BLaER1 treated with 17β-estradiol and CSF1 and Interleukin-3, amounts not matched to agents 10 nM and 100 nM (cell line): ENCODE measurements around the gene PBXIP1.
A peak's percentile ranks its signal among the peaks of the same experiment; 100 is the strongest.

Source experiments
- H3K27ac ChIP-seq, 11 experiments: shearing (Covaris generic); formaldehyde crosslinking; 2 replicates each; pipeline ENCODE4 v1.8.1; 2022
- H3K27me3 ChIP-seq, 11 experiments: shearing (Covaris generic); formaldehyde crosslinking; 2 replicates each; pipeline ENCODE4 v1.8.1; 2022
- H3K36me3 ChIP-seq, 11 experiments: shearing (Covaris generic); formaldehyde crosslinking; 2 replicates each; pipeline ENCODE4 v1.8.1; 2022
- H3K4me1 ChIP-seq, 10 experiments: shearing (Covaris generic); formaldehyde crosslinking; 2 replicates each; pipeline ENCODE4 v1.8.1; 2022
- H3K4me2 ChIP-seq, 11 experiments: shearing (Covaris generic); formaldehyde crosslinking; 2 replicates each; pipeline ENCODE4 v1.8.1; 2022
- H3K4me3 ChIP-seq, 10 experiments: shearing (Covaris generic); formaldehyde crosslinking; 2 replicates each; pipeline ENCODE4 v1.8.1; 2022
- H3K9ac ChIP-seq, 11 experiments: shearing (Covaris generic); formaldehyde crosslinking; 2 replicates each; pipeline ENCODE4 v1.8.1; 2022
- H3K9me3 ChIP-seq, 11 experiments: shearing (Covaris generic); formaldehyde crosslinking; replicated peaks in 1 of 11; 2 replicates each; pipeline ENCODE4 v1.8.1; 2022
- H4K20me1 ChIP-seq, 11 experiments: shearing (Covaris generic); formaldehyde crosslinking; 2 replicates each; pipeline ENCODE4 v1.8.1; 2022
- Cebpa-rat ChIP-seq, 11 experiments: shearing (Covaris generic); IDR thresholded peaks; 2 replicates each; pipeline ENCODE4 v1.8.1; 2022

Gene PBXIP1

DNA sequence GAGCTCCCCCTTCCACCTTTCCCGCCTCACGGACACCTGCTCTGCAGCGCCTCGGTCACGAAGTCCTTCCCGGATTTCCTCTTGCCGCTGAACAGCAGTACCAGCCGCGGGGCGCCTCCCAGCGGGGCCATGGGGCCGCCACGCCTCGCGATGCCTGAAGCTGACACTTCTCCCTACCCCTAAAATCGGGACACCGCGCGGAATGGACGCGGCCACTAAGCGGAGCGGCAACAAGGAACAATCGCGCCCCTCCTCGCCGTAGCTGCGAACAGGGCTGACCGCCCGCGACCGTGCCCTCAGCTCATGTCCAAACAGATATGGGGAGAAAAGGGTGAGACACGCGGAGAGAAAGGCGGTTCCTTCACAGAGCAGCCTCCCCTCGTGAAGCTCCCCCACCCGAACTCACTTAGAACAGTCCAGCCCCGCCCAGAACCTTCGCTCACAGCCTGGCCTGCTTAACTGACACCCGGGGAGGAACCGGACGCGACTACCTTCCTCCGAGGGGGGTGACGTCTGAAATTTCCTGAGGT, 19.3 kb downstream of the PBXIP1 start, which contains the start of gene PMVK:
Gene PMVK (minus strand): TSS at position 165 of the 530 bp plus-strand sequence. CDS start 34 bp downstream, at position 131.
- no peak for TF ChIP-seq Cebpa-rat (IDR thresholded peaks at IDR 0.05)
- Histone ChIP-seq H3K36me3 (peaks cover 0 to 9% (median 6%) of the 10 kb centered on the region in 11 experiments; a peak in 11 of 22 replicates), H3K4me1 (peaks cover 50 to 59% (median 56%) of the 10 kb centered on the region in 10 experiments), H3K27me3 (no peaks in the 10 kb centered on the region), H3K9ac (peak within 1 kb of the TSS; percentile 92 to 100 (median 97)), H3K27ac (peak within 1 kb of the TSS; percentile 96 to 100 (median 99)), H4K20me1 (no peaks in the 10 kb centered on the region), H3K9me3 (no peaks in the 10 kb centered on the region), H3K4me3 (peak within 1 kb of the TSS; percentile 64 to 76 (median 70)), H3K4me2 (peak within 1 kb of the TSS; percentile 86 to 98 (median 93))

DNA sequence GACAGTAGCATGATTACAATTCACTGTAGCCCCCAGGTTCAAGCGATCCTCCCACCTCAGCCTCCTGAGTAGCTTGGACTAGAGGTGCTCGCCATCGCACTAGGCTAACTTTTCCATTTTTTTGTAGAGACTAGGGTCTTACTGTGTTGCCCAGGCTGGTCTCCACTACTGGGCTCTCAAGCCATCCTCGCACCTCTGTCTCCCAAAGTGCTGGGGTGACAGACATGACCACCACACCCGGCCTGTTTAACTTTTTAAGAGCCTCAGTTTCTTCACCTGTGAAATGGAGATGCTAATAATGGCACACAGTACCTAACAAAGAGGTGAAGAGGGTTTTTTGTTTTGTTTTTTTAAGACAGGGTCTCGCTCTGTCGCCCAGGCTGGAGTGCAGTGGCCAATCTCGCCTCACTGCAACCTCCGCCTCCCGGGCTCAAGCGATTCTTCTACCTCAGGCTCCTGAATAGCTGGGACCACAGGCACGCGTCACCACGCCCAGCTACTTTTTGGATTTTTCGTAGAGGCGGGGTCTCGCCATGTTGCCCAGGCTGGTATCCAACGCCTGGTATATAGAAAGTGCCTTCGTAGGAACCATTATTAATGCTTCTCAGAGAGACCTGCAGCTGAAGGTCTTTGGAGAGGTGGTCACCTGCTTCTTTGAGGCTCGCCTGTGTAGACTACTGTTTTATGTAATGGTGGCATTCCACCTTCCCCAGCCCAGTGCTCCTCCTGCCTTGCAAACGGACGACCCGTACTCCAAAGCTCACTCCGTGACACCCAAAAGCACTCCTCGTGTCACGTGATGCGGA, 19.9 kb downstream of the PBXIP1 start:
- peaks cover 0 to 15% (median 7%) of the 10 kb centered on the region in 11 experiments; a peak in 13 of 22 replicates for H3K36me3 ChIP-seq
- H3K9me3 ChIP-seq: no peaks in the 10 kb centered on the region
- peak overlapping the region; percentile 92 to 100 (median 97) for H3K9ac ChIP-seq
- H3K4me3 ChIP-seq: peak overlapping the region; percentile 64 to 76 (median 70)
- peak overlapping the region; percentile 86 to 98 (median 93) for H3K4me2 ChIP-seq
- no peaks in the 10 kb centered on the region for H4K20me1 ChIP-seq
- no peaks in the 10 kb centered on the region for H3K27me3 ChIP-seq
- H3K4me1 ChIP-seq: peaks cover 44 to 59% (median 49%) of the 10 kb centered on the region in 10 experiments
- TF ChIP-seq Cebpa-rat (IDR thresholded peaks at IDR 0.05): no peak
- peak overlapping the region; percentile 96 to 100 (median 99) for H3K27ac ChIP-seq

GRCh38 chr1:154934358-154934948, 21.4 kb downstream of the PBXIP1 start:
- H3K9me3 ChIP-seq: no peaks in the 10 kb centered on the region
- no peak overlapping the region for H3K27ac ChIP-seq
- no peaks in the 10 kb centered on the region for H4K20me1 ChIP-seq
- peaks cover 4 to 27% (median 16%) of the 10 kb centered on the region in 11 experiments; a peak in 18 of 22 replicates for H3K36me3 ChIP-seq
- no peak overlapping the region for H3K4me3 ChIP-seq
- peaks cover 29 to 45% (median 34%) of the 10 kb centered on the region in 10 experiments for H3K4me1 ChIP-seq
- no peak overlapping the region for H3K9ac ChIP-seq
- TF ChIP-seq Cebpa-rat (IDR thresholded peaks at IDR 0.05): no peak
- no peak overlapping the region; a peak in 1 of 22 replicates for H3K4me2 ChIP-seq
- H3K27me3 ChIP-seq: no peaks in the 10 kb centered on the region

DNA sequence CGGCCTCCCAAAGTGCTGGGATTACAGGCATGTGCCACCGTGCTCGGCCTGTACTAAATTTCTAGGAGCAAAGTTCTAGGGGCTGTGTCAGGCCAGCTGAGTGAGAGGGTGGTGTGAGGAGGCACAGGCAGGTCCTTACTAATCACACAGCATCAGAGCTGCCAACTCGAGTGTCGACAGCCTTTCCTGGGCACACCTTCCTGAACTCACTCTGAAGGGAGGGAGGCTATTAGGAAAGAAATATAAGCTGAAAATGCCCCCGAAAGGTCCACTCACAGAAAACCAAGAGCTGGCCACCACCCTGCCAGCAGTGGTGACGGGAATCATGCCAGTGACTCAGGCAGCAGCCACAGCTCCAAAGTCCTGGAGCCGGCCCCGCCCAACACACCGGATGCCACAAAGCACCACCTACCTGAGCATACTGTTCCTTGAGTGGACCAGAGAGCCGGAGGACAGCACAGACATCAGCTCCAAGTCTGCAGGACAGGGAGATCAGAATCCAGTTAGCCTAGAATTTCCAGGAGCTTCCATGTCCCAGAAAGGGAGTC, 23.9 kb downstream of the PBXIP1 start:
- H3K27me3 ChIP-seq: no peaks in the 10 kb centered on the region
- no peak overlapping the region for H3K4me3 ChIP-seq
- H3K4me2 ChIP-seq: no peak overlapping the region
- H4K20me1 ChIP-seq: no peaks in the 10 kb centered on the region
- H3K36me3 ChIP-seq: peaks cover 18 to 50% (median 37%) of the 10 kb centered on the region in 11 experiments; a peak in 21 of 22 replicates
- H3K9ac ChIP-seq: 0 out of 22 replicates have a peak overlapping the region, but pooled peaks of 1 of the 11 experiments have one; percentile 15
- H3K4me1 ChIP-seq: peaks cover 9 to 32% (median 15%) of the 10 kb centered on the region in 10 experiments
- H3K27ac ChIP-seq: no peak overlapping the region
- no peaks in the 10 kb centered on the region for H3K9me3 ChIP-seq
- TF ChIP-seq Cebpa-rat (IDR thresholded peaks at IDR 0.05): no peak

GRCh38 chr1:154926201-154926600, 29.7 kb downstream of the PBXIP1 start:
- Histone ChIP-seq H3K4me3 (no peak overlapping the region), H3K27me3 (no peaks in the 10 kb centered on the region), H3K9ac (no peak overlapping the region), H3K9me3 (no peaks in the 10 kb centered on the region), H3K27ac (no peak overlapping the region), H3K4me2 (peak overlapping the region in 8 of 11 experiments; percentile 8 to 50 (median 35); a peak in 11 of 22 replicates), H3K4me1 (peaks cover 9 to 21% (median 12%) of the 10 kb centered on the region in 10 experiments; a peak in 19 of 20 replicates), H3K36me3 (peaks cover 58 to 96% (median 76%) of the 10 kb centered on the region in 11 experiments), H4K20me1 (no peaks in the 10 kb centered on the region)
- TF ChIP-seq Cebpa-rat (IDR thresholded peaks at IDR 0.05): no peak

GRCh38 chr1:154925335-154926170, 30.3 kb downstream of the PBXIP1 start:
- Histone ChIP-seq H3K9me3 (no peaks in the 10 kb centered on the region), H3K9ac (no peak overlapping the region), H3K4me3 (no peak overlapping the region), H3K27me3 (no peaks in the 10 kb centered on the region), H3K4me1 (peaks cover 9 to 20% (median 12%) of the 10 kb centered on the region in 10 experiments; a peak in 19 of 20 replicates), H4K20me1 (no peaks in the 10 kb centered on the region), H3K27ac (no peak overlapping the region; a peak in 1 of 22 replicates), H3K4me2 (peak overlapping the region in 9 of 11 experiments; percentile 4 to 50 (median 34); a peak in 11 of 22 replicates), H3K36me3 (peaks cover 56 to 94% (median 73%) of the 10 kb centered on the region in 11 experiments)
- TF ChIP-seq Cebpa-rat (IDR thresholded peaks at IDR 0.05): no peak

DNA sequence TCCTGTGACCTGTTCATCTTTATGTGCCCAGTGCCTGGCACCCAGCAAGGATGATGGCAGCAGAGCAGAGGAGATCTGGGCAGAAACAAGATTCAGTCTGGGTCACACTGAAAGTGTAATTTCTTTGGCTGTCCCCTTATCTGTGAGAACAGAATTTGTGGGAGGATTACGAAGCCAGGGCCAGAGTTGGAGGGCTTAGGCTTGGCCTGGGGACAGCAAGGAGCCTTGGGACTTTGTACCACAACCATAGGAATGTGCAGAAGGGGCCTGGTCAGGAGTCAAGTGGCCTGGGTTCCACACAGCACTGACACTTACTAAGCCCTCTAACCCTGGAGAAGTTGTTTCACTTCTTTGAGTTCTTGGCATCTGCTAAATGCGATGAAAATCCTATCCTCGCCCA, 32.2 kb downstream of the PBXIP1 start:
- no peaks in the 10 kb centered on the region for H3K9me3 ChIP-seq
- H3K27me3 ChIP-seq: no peaks in the 10 kb centered on the region
- peaks cover 9 to 20% (median 12%) of the 10 kb centered on the region in 10 experiments; a peak in 19 of 20 replicates for H3K4me1 ChIP-seq
- no peak overlapping the region for H3K4me3 ChIP-seq
- no peak overlapping the region for H3K4me2 ChIP-seq
- H3K27ac ChIP-seq: no peak overlapping the region
- H3K9ac ChIP-seq: no peak overlapping the region
- H3K36me3 ChIP-seq: peaks cover 50 to 80% (median 60%) of the 10 kb centered on the region in 11 experiments
- no peak for TF ChIP-seq Cebpa-rat (IDR thresholded peaks at IDR 0.05)
- no peaks in the 10 kb centered on the region for H4K20me1 ChIP-seq

DNA sequence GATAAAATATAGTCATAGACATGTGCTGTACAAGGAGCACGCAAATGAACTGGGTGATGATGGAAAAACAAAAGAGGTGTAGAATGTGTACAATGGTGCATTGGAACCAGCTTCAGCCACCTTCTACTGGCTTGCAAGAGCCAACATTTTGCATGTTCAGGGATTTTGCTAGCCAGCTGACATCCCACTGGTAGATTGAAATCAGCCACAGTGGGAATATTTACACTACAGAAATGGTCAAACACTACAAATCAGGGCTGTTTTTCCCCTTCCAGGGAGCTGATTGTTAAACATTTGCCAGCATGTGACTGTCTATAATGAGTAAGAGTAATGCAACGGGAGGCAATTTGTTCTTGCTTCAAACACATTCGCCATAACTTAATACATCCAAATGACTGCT, 42.6 kb downstream of the PBXIP1 start:
- no peak overlapping the region for H3K4me2 ChIP-seq
- peaks cover 0 to 7% (median 0%) of the 10 kb centered on the region in 11 experiments; a peak in 5 of 22 replicates for H3K36me3 ChIP-seq
- no peaks in the 10 kb centered on the region for H4K20me1 ChIP-seq
- no peaks in the 10 kb centered on the region for H3K27me3 ChIP-seq
- no peak overlapping the region for H3K4me3 ChIP-seq
- H3K4me1 ChIP-seq: no peaks in the 10 kb centered on the region
- TF ChIP-seq Cebpa-rat (IDR thresholded peaks at IDR 0.05): no peak
- H3K9ac ChIP-seq: no peak overlapping the region
- H3K27ac ChIP-seq: no peak overlapping the region
- H3K9me3 ChIP-seq: peaks cover 13 to 30% (median 25%) of the 10 kb centered on the region in 11 experiments
